ENCODE measurements around the gene EXOC3.

DNA sequence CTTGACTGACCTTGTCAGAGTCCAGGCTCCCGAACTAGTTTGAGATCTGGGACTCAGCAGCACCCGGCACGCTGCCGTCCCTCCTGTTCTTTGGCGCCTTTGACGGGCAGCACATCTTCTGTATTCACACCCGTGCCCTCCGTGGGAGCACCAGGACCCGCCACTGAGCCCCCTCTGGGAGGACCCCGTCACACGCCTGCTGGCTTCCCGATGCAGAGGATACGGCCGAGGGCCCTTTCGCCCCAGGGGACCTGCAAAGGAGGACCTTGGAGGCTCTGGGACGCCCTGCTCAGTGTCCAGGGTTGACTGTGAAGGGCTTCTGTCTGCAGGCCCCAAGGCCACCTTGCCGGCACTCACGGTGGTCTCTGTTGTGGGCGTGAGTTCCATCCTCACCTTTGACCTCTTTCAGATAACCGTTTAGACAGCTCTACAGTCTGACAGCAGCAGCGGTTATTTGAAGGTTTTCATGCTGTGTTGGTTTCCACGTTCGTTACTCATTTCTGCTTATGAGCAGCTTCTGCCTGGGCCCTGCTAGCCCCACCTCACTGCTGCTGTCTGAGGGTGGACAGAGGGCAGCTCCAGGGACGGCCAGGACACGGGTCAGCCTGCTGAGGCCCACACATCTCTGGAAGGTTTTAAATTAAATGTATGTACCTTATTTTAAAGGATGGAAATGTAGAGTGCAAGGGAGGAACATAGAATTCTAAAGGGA, 12.6 kb upstream of the EXOC3 start:
- no peak for TF ChIP-seq CTCF (IDR thresholded peaks at IDR 0.05; ENCODE audit: low read depth, low read length)
- TF ChIP-seq EZH2phosphoT487 (IDR thresholded peaks at IDR 0.05; ENCODE audit: low read depth) = no peak
